Brain pericyte (primary cell): ENCODE results near the gene MAPK10.
"Not testable (repeated sequence)": the region's sequence is repeated elsewhere in the genome, so short reads cannot be mapped to it uniquely, and the experiment has no call there.

Experiments used
- DNase-seq: peaks from one replicate; pipeline ENCODE4 v3.0.0-alpha.2; 2012; ENCODE audit warnings: low read depth, low spot score

MAPK10 gene

GRCh38 chr4:86107112-86107511 is 252.7 kb downstream of the MAPK10 start:
- DNase-seq = no peak

GRCh38 chr4:86106475-86106874 is 253.4 kb downstream of the MAPK10 start:
- no peak for DNase-seq

- no peak for DNase-seq
Measured at GRCh38 chr4:86101841-86102240, 258.0 kb downstream of the MAPK10 start.

- DNase-seq = no peak
Measured at GRCh38 chr4:86101410-86101809, 258.4 kb downstream of the MAPK10 start.

- DNase-seq = no peak
Measured at GRCh38 chr4:86100539-86101215, 259.2 kb downstream of the MAPK10 start.

GRCh38 chr4:86099348-86099747 is 260.5 kb downstream of the MAPK10 start:
- DNase-seq = no peak

GRCh38 chr4:86098691-86099090 is 261.2 kb downstream of the MAPK10 start:
- DNase-seq = no peak

GRCh38 chr4:86096373-86096772 is 263.5 kb downstream of the MAPK10 start:
- no peak for DNase-seq

GRCh38 chr4:86092684-86093083 is 267.2 kb downstream of the MAPK10 start:
- no peak for DNase-seq

- no peak for DNase-seq
Measured at GRCh38 chr4:86091201-86091600, 268.7 kb downstream of the MAPK10 start.

- no peak for DNase-seq
Measured at GRCh38 chr4:86089781-86090323, 270.0 kb downstream of the MAPK10 start.

GRCh38 chr4:86089053-86089452 is 270.8 kb downstream of the MAPK10 start:
- no peak for DNase-seq

GRCh38 chr4:86075796-86076195 is 284.1 kb downstream of the MAPK10 start:
- DNase-seq = not testable (repeated sequence)

GRCh38 chr4:86060341-86060740 is 299.5 kb downstream of the MAPK10 start:
- no peak for DNase-seq

GRCh38 chr4:86058621-86059020 is 301.2 kb downstream of the MAPK10 start:
- no peak for DNase-seq

- DNase-seq = no peak
Measured at GRCh38 chr4:86055898-86056297, 304.0 kb downstream of the MAPK10 start.

- no peak for DNase-seq
Measured at GRCh38 chr4:86054286-86055032, 305.4 kb downstream of the MAPK10 start.

- no peak for DNase-seq
Measured at GRCh38 chr4:86050496-86050895, 309.4 kb downstream of the MAPK10 start.

- DNase-seq = no peak
Measured at GRCh38 chr4:86048426-86048825, 311.4 kb downstream of the MAPK10 start.

- no peak for DNase-seq
Measured at GRCh38 chr4:86044593-86044985, 315.3 kb downstream of the MAPK10 start.

- DNase-seq = no peak
Measured at GRCh38 chr4:86043755-86044592, 315.9 kb downstream of the MAPK10 start.

- DNase-seq = no peak
Measured at GRCh38 chr4:86038037-86038436, 321.8 kb downstream of the MAPK10 start.
